Central memory CD4-positive, alpha-beta T cell (primary cell): ENCODE measurements around the gene MRPL43.
"Not testable (repeated sequence)": the region's sequence is repeated elsewhere in the genome, so short reads cannot be mapped to it uniquely, and the experiment has no call there.

Experiments used
- DNase-seq: peaks from one replicate; pipeline ENCODE4 v3.0.0; 2022
- total RNA-seq, 3 experiments: gene quantifications; one replicate each; lab custom pipeline; 2026; lab: John Stamatoyannopoulos, UW

Gene MRPL43
- total RNA-seq, result 15.4 to 37.2 (median 37.0) reads per million in 3 experiments

DNA sequence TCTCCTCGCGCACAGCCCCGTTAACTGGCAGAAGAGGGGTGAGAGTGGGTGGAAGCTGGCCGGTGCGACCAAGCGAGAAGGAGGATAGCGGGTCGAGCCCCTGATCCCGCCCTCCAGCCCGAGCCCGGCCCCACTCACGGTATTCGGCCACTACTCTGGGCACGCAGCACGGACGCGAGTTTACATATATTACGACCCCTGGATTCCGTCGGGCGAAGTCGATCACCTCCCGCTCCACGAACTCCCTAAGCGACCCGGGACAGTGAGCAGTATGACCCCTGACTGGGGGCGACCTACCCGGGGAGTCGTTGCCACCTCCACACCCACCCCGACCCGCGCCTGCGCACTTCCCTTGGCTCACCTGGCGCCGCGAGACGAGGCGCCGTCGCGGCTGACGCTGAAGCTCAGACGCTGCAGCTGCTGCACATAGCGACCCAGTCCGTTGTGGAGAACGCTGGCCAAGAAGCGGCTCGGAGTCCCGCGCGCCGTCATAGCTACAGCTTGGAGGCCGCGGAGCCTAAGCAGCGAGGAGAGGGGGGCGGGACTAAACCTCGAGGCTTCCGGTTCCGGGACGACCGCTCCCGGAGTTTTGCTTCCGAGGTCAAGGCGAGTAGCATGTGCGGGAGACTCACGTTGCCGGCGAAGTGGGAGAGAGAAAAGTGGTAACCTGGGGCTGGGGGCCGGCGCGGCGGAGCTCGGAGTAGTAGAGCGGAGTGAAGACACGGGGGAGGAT, at the start of gene MRPL43, which contains the start of gene TWNK:
MRPL43 (minus strand) TSS at position 546 of the 733 bp plus-strand sequence; CDS start at position 492, 54 bp downstream.
TWNK (plus strand) TSS at position 592 of the 733 bp plus-strand sequence. CDS start 668 bp downstream, outside the sequence.
- DNase-seq, result peak; percentile 80

DNA sequence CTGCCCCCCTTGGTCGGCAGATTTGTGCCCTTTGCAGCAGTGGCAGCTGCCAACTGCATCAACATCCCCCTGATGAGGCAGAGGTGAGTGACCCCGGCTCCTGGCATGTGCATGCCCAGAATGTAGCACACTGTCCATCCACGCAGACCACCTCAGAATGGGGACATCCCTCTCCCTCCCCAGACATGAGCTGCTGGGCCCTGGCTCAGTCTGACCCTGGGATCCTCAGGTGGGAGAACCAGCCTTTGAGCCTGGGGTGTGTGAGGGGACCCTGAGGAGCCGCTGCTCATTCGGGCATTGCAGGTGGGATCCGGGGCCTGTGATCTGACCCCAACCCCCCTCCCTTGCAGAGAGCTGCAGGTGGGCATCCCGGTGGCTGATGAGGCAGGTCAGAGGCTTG, 49.4 kb upstream of the MRPL43 start:
- DNase-seq, result no peak

DNA sequence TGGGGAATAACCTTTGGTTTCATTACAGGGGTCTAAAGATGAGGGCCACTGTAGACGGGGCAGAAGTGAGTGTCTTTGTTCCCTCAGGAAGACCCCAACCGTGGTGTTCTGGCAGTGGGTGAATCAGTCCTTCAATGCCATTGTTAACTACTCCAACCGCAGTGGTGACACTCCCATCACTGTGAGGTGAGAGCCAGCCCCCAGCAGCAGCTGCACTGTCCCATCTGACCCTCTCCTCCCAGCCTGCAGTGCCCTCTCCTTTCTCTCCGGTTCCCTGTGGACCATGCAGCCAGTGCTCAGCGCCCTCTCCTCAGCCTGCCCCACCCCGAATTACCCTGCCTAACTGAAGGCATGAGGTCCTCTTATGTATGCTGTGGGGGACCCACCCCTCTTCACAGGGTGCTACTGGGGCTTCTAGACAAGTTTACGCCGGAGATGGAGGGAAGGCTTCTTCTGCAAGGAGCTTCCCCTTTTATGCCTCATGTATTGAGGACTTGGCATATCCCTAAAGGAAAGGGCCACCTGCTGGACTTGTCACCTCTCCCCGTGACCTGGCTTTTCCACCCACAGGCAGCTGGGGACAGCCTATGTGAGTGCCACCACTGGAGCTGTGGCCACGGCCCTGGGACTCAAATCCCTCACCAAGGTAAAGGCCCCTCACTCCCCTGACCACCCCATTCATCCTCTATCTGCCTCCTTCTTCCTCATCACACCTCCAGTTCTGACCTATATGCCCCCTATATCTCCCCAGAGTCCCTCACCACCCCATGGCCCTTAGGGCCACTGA, 48.8 kb upstream of the MRPL43 start:
- DNase-seq, result no peak

DNA sequence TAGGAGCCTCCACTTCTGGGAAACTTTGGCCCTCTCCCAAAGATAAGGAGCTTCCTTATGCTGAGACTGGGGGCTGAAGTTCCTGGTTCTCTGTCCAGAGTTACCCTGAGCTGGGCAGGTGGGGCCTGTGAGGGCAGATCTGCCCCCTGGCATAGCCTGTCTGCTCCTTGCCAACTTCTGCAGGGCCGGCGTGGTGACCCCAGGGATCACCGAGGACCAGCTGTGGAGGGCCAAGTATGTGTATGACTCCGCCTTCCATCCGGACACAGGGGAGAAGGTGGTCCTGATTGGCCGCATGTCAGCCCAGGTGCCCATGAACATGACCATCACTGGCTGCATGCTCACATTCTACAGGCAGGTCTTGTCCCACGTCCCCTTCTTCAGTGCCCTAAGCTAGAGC, 48.0 kb upstream of the MRPL43 start:
- DNase-seq, result no peak

DNA sequence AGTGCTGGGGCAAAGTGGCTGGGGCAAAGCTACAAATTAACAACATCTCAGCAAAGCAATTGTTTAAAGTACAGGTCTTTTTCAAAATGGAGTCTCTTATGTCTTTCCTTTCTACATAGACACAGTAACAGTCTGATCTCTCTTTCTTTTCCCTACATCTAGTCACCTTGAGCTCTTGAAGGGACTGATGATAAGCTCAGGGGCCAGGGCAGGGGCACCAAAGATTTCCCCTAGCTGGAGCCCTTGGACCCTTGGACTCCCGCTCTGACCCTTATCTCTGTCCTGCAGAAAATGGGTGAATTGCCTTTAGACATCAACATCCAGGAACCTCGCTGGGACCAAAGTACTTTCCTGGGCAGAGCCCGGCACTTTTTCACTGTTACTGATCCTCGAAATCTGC, 47.1 kb upstream of the MRPL43 start:
- not testable (repeated sequence) for DNase-seq

DNA sequence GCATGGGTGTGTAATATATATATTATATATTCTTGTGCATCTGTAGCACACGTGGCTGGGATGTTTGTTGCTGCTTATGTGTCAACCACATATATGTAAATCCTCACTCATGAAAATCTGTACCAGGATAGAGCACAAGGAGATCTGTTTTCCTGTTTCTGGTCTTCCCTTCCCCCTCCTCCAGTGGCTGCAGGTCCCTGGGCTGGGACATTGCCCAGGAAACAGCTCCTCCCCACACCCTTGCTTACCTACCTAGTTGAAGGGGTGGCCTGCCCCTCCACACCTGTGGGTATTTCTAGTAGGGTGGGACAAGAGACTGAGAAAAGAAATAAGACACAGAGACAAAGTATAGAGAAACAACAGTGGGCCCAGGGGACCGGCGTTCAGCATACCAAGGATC, 46.0 kb upstream of the MRPL43 start:
- DNase-seq, result no peak

DNA sequence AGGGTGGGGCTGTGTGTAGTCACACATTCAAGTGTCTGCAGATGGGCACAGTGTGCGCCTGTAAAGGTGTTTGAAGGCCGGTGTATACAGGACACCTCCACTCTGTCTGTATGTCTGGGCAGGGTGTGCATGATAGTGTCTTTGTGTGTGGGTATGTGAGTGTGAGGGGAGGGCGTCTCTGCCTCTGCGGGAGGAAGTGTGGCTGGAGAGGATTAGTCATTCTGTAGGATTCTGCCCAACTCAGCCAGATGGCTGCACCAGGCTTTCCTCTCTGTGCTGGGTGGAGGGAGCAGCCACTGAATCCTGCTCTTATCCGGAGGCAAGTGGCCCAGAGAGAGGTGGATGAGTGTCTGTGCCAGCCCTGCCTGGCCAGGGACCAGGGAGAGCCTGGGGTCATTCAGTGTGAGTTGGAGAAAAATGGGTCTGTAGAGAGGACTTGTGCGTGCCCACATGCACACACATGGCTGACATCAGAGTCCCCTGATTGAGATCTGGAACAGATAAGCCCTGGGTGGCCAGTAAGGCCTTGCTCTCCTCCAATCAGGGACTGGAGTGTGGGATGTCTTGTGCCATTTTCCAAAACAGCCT, 45.4 kb upstream of the MRPL43 start:
- no peak for DNase-seq

DNA sequence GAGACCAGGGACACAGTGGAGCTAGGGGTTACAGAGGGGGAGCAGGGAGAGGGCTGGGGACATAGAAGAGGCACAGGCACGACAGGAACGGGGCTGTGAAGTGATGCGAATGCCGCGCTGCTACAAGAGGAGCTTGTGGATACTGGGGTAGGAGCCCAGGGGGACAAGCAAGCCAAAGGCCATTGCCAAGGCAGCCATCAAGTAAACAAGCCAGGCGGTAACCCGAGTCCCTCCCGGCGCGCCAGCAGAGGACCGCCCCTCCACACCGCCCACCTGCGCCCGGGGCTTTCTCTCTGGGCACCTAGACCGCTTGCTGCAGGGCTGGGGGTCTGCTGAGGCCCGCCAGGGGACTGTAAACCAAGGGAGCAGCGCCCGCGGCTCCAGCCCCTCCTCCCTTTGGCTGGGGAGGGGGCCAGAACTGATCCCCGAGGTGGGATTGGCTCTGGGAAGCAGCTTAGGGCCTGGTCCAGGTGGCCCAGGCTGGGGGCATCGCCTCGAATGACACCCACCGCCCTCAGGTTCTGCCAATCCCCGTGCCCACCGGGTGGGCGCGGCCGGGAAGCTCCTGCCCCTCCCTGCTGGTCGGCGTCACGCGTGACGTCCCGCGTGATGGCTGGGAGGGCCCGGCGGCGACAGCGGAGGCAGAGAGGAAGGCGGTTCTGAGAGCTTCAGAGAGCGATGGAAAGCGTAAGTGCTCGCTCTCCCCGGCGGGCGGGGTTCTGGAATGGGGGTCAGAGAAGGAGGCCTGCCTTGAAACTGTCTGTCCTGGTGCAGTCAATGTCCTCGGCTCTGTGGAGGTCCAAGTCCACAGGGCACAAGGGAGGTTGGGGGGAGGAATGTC, 44.7 kb upstream of the MRPL43 start:
- DNase-seq, result peak; percentile 79

DNA sequence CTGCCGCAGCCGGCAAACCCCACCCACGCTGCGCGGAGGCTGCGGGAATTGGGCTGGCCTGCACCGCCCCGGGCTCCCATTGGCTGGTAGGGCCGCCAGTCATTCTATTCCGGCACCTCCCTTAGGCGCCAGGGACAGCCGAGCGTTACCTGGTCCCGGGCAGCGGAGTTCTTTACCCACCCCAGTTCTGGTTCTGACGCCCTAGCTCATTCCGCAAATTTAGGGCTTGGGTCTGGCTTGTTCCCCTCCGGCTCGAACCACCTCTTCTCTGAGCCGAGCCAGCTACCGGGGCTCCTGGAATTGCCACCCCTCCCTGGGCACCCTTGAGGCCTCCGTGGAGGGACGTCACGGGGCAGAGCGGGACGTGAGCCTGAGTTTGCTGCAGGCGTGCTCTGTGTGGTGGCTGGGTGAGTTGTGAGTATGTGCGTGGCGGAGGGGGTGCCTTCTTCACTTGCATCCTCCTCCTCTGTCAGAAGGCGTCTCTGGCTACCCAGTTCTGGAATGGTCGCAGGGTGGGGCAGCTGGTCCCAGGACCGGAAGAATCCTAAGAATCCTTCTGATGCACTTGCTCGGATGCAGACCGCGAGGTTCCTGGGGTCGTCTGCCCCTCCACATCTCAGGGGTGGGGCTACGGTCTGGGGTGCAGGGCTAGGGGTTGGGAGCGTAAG, 44.0 kb upstream of the MRPL43 start, which contains the start of the genes PDZD7 and SFXN3:
PDZD7 (minus strand) TSS at position 2 of the 668 bp plus-strand sequence. CDS start 910 bp downstream, outside the sequence.
SFXN3 (plus strand) TSS at position 107 of the 668 bp plus-strand sequence. CDS start 3,461 bp downstream, outside the sequence.
- DNase-seq, result peak; percentile 95

DNA sequence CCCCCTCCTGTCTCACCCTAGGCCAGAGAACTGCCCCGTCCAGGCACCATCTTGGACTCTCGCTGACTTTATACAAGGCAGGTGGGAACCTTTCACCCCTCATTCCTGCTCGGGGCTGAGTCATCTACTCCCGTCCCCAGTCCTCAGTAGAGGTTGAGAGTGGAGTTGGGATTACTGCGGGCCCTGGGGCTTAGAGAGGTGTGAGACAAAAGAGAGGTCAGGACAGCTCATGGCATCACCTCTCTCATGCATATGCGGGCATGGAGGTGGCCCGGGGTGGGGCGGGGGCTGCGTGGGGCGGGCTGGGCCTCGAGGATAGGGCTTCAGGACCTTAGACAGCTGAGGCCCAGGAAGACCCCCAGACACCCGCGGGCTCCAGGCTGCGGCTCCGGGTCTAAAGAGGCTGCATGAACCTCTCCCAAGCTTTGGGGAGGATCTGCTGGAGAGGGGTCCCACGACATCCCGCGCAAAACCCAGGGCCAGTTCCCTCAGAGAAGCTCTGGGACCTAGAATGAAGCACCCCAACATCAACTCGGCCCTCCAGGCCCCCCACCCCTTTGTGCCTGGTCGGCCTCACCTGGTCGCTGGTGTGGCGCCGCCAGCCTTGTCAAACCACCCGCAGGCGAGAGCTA, 43.3 kb upstream of the MRPL43 start:
- DNase-seq, result no peak

DNA sequence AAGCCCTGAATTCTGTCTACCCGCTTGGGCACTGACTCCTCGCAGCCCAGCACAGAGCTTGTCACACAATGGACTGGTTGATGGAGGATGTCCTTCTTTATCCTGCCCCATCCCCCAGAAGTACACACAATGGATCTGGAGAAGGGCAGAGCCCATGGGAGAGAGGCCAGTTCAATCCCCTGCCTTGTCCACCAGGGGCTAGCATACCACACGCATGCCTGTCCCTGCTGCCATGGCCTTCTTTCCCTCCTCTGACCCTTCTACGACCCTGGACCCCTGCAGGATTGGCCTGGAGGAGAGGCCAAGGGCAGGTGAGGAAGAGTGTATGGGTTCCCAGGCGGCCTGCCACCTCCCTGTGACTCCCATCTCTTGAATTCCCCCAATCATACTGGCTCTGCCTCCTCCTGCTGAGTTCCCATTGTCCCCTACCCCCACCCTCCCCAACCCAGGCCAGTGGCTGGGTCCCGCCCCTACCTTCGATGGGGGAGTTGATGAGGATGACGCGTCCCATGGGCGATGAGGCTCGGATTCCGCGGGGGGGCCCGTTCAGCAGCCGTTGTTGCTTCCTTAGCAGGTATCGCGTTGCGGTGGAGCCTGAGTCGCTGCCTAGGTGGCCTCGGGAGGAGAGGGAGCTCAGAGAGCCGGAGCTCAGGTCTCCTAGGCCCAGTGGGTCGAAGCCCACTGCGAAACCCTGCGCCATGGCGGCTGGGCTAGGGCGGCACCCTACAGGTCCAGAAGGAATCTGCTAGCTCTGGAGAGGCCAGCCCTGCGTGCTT, 42.4 kb upstream of the MRPL43 start:
- no peak for DNase-seq

DNA sequence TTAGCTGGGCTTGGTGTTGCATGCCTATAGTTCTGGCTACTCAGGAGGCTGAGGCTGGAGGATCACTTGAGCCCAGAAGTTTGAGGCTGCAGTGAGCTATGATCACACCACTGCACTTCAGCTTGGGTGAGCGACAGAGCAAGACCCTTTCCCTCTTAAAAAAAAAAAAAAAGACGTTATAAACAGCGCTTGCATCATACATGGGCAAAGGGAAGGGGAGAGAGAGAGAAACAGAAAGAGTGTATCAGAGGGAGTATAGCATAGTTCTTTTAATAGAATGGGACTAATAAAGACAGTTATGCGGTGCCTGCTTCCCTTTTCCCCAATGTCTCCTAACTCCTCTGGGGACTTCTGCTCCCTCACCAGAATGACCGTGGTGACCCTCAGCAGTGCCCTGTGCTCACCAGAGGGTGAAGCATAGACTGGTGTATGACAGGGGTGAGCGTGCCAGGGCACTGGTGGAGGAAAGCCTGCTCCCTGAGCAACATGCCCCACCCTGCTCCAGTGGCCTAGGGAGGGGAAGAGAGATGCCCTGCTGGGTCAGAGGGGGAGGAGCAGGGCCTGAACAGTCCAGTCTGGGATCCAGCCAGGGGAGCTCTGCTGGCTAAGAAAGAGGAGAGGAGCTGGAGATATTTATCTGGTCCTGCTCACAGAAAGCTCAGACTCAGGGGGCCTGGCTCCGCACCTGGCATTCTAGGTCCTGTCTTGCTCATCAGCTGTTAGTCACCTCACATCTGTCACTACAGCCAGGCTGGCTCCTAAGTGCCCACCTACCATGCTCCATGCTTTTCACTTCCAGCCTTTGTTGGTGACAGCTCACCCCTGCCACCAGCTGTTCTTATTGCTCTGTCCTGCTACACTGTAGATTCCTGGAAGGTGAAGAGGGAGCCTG, 41.4 kb upstream of the MRPL43 start:
- no peak for DNase-seq

DNA sequence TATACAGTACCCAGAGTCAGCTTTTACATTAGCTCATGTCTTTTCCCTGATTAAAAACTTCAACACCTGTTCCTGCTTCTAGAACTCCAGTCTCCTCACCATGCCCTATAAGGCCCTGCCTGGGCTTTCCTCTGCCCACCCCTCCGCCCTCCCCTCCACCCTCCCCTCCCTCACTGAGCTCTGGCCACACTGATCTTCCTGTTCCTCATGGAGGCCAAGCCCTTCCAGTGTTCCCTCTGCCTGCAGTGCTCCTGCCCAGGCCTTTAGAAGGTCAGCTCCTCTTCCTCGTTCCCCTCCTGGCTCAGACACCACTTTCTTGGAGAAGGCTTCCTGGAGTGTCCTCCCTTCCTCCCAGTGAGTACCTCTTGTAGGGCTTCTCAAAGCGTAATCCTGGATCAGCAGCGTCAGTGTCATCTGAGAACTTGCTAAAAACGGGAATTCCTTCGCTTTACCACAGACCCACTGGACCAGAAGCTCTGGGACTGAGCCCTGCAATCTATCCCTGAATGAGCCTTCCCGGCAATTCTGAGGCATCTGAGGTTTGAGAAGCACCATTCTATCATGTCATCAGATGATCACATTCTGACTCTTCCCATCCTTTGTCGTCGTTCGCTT, 39.9 kb upstream of the MRPL43 start:
- no peak for DNase-seq

DNA sequence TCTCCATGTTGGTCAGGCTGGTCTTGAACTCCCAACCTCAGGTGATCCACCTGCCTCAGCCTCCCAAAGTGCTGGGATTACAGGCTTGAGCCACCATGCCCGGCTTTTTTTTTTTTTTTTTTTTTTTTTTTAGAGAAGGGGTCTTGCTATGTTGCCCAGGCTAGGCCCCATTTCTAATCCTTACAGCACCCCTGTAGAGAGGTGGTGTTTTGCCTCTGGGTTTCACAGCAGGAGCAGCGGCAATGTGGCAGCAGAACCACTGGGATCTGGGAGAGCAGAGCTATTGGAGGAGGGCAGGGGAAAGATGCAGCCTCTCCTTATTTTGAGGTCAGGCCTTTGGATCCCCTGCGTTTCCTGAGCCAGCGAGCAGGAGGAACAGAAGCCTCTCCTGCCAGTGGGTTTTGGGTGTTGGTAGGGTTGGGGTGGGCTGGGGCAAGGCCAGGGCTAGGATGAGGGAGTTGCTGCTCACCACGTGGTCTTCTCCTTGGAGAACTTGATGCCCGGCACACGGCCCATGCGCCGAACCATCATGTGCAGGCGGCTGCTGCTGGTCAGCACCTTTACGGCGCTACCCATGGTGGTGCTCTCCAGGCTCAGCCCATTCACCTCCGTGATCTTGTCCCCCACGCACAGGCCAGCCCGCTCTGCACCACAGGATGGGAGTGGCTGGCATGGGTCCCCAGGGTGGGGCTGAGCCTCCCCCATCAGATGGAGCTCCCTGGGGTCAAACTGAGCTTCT, 35.8 kb upstream of the MRPL43 start:
- DNase-seq, result no peak

DNA sequence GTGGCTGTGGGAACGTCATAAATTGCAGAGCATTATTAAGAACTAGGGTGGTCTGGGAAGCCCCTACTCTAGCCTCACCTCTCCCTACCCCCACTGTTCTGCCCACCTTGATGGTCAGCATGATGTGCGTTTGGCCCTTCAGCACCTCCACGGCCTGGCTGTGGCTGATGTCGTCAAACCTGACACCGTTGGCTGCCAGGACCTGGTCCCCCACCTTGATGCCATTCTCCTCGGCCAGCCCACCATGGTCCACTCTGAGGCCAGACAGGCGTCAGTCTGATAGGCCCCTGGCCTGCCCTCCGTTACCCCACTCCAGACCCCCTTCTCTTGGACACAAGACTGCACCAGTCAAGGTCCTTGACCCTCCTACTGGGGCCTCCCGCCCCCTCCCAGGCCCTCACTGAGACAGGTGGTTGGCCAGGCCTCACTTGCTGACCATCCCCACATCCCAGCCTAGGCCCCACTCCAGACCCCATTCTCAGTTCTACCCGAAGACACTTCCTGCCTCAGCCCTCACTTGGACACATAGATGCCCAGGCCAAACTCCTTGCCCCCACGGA, 34.5 kb upstream of the MRPL43 start:
- DNase-seq, result no peak

DNA sequence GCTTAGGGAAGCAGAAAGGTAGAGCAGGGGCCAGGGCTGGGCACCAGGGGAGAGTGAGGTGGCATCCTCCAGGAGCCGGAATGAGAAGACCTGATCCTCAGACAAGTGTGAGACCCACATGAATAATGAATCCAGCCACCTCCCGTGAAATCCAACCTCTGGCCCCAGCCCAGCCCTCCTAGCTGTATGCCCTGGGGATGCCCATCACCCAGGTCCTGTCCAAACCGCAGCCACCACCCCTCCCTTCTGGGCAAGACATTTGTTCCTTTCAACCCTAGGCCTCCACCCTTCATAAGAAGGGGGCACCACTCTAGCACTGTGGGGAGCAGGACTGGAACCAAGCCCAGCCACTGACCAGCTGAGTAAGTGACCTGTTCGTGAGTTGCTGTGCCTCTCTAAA, 33.9 kb upstream of the MRPL43 start:
- DNase-seq, result no peak

DNA sequence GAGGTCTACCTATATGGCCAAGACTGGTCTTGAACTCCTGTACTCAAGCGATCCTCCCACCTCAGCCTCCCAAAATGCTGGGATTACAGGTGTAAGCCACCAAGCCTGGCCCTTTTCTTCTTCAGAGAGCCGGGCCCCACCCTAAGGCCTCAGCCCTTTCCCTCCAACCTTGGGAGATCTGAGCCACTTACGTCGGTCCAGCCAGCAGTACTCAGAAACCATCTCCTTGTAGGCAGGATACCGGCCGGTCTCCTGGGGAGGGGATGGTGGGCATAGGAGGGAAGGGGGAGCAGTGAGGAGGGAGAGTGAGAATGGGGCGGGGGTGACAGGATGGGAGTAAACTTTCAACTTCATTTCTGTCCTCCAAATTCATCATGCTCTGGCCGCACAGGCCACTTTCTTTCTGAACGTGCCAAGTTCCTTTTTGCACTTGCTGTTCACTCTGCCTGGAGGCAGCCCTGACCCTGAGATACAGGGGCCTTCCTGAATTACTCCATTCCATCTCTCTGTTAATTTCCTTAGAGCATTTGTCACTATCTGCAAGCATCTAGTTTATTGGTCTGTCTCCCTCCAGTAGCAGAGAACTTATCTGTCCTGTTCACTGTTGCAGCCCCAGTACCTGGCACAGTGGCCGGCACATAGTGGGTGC, 33.3 kb upstream of the MRPL43 start:
- DNase-seq, result no peak

DNA sequence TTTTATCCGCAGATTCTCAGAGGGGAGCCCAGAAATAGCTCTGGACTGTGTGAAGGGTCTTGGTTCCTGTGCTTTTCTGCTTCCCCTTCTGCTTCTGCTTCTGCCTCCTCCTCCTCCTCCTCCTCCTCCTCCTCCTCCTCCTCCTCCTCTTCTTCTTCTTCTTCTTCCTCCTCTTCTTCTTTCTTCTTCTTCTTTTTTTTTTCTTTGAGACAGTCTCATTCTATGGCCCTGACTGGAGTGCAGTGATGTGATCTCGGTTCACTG, 32.1 kb upstream of the MRPL43 start:
- DNase-seq, result no peak
